SKM-1 (cell line): ENCODE results near the gene PUS7.
"Not testable (repeated sequence)": the region's sequence is repeated elsewhere in the genome, so short reads cannot be mapped to it uniquely, and the experiment has no call there.

Source experiments
- DNase-seq: peaks from one replicate; lab custom pipeline; 2025; ENCODE audit not compliant: unreplicated experiment; lab: John Stamatoyannopoulos, UW

The PUS7 gene, protein sequence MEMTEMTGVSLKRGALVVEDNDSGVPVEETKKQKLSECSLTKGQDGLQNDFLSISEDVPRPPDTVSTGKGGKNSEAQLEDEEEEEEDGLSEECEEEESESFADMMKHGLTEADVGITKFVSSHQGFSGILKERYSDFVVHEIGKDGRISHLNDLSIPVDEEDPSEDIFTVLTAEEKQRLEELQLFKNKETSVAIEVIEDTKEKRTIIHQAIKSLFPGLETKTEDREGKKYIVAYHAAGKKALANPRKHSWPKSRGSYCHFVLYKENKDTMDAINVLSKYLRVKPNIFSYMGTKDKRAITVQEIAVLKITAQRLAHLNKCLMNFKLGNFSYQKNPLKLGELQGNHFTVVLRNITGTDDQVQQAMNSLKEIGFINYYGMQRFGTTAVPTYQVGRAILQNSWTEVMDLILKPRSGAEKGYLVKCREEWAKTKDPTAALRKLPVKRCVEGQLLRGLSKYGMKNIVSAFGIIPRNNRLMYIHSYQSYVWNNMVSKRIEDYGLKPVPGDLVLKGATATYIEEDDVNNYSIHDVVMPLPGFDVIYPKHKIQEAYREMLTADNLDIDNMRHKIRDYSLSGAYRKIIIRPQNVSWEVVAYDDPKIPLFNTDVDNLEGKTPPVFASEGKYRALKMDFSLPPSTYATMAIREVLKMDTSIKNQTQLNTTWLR

GRCh38 chr7:105521717-105522463 is at the start of gene PUS7:
PUS7 (minus strand) TSS chr7:105522271; CDS start chr7:105508512, 13,759 bp downstream.
- DNase-seq, result peak; percentile 65

- DNase-seq, result no peak
Observed at GRCh38 chr7:105567821-105568220, 45.8 kb upstream of the PUS7 start.

DNA sequence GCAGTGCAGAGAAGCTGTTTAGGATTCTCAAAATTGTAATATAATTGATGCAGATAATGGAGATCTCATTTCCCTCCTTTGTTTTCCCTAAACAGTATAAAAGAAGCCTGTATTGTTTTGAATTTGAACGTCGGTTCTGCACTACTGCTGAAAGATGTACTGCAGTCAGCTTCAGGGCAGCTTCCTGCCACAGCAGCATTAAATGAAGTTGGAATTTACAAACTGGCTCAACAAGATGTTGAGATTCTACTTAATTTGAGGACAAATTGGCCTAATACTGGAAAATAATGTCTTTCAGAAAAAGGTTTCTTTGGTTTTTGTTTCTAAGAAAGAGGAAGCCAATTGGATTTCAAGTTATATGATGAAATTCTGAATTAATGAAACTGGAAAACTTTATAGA is 45.0 kb upstream of the PUS7 start:
- DNase-seq, result no peak

GRCh38 chr7:105565190-105565589 is 43.1 kb upstream of the PUS7 start:
- no peak for DNase-seq

DNA sequence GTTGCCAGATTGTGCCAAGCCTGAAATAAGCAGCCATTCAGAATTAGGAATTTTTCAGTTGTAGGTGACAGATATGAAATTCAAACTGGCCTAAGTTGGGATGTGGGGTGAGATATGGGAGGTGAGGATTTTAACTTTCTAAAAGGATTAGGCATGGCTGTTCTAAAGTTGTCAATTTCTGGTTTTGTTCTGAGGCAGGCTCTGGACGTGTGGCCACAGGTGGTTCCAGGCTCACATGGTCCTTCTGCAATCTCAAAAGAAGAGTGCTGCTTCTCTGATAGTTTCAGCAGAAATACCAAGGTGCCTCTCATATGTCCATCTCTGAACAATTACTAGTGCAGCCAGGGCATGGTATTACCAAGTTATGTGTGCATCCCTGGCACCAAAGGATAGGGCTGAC is 37.9 kb upstream of the PUS7 start:
- no peak for DNase-seq

DNA sequence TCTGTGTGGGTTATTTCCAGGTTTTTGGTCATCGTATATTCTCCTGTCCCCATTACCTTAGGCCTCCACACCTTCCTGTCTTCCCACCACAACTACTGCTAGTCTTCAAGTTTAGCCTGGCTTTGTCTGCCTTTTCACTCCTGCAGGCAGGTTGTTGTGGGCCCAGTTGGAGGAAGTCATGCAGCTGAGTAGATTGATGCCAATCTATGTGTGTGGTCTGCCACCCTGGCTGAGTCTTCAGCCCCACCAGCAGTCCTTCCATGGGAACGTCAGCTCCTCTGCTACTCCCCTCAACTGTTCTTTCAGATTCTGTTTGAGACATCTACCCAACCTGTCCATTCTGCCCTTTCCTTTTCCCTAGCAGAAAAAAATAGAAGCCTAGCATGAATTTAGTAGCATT is 16.3 kb upstream of the PUS7 start:
- no peak for DNase-seq

GRCh38 chr7:105532709-105533460 is 10.8 kb upstream of the PUS7 start:
- no peak for DNase-seq

GRCh38 chr7:105531792-105532671 is 10.0 kb upstream of the PUS7 start, which contains the start of gene RINT1:
RINT1 (plus strand) TSS chr7:105532201; CDS start chr7:105532316, 115 bp downstream.
- peak; percentile 93 for DNase-seq

DNA sequence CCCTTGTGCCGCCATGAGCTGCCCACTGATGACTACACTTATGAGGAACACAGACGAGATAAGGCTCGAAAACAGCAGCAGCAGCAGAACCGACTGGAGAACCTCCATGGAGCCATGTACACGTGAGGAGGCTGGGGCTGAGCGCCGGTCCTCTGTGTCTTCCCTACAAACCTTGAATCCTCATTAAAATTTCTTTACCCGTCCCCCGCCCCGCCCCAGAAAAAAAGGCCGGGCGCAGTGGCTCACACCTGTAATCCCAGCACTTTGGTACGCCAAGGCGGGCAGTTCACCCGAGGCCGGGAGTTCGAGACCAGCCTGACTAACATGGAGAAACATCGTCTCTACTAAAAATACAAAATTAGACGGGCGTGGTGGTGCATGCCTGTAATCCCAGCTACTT is 8.5 kb upstream of the PUS7 start:
- DNase-seq, result no peak

DNA sequence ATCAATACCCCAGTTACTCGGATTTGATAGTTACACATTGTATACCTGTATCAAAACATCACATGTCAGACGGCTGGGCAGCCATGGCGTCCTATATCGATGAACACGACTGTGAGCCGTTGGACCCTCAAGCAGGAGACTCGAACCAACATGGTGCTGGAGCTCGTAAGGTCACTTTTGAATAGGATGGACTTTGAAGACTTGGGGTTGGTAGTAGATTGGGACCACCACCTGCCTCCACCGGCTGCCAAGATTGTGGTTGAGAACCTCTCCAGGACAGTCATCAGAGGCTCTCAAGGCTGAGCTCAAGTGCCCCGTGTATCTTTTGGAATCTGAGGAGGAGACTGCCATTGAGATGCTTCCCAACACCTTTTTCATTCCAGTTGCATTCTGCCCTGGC is 8.1 kb upstream of the PUS7 start:
- no peak for DNase-seq

GRCh38 chr7:105527737-105528136 is 5.7 kb upstream of the PUS7 start:
- not testable (repeated sequence) for DNase-seq

GRCh38 chr7:105524840-105525239 is 2.8 kb upstream of the PUS7 start:
- no peak for DNase-seq

DNA sequence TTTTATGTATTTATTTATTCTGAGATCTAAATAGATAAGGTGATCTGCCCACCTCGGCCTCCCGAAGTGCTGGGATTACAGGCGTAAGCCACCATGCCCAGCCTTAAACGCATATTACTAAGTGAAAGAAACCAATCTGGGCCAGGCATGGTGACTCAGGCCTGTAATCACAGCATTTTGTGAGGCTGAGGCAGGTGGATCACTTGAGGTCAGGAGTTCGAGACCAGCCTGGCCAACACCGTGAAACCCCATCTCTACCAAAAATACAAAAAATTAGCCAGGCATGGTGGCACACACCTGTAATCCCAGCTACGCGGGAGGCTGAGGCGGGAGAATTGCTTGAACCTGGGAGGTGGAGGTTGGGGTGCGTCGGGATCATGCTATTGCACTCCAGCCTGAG is 2.4 kb upstream of the PUS7 start:
- not testable (repeated sequence) for DNase-seq

DNA sequence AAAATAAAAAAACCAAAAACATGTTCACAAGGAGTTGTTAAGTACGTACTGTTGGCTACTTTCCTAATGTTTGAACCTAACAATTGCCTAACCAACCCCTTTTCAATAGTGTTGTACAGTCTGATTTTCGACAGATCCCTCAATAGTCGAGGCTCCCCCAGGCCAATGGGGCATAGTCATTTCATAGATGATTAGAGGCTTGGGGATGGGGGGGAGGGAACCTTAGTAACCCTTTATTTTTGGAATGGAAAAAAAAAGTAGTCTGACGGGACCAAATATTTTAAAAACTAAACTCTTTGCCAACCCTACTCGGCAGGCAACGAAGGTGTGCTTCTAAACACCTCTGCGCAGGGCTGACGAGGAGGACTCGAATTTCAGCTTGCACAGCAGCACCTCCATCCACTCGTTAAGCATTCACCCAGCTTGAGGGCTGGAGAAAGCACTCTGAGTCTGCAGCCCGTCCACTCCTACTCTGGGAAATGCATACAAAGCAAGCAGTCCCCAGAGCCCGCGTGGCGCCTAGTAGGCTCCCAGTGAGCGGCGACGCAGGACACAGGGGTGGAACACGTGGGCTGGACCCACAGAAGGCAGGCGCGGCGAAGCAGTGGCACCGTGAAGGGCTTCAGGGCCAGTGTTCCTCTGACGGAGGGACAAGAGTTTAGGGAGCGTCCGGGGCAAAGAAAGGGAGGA is 899 bp downstream of the PUS7 start:
- no peak for DNase-seq

DNA sequence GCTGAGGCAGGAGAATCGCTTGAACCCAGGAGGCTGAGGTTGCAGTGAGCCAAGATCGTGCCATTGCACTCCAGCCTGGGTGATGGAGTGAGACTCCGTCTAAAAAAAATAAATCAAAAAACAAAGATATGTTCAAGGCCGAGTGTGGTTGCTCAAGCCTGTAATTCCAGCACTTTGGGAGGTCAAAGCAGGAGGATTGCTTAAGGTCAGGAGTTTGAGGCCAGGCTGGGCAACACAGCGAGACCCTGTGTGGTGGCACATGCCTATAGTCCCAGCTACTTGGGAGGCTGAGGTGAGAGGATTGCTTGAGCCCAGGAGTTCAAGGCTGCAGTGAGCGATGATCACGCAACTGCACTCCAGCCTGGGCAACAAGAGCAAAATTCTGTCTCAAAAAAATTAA is 1.5 kb downstream of the PUS7 start:
- not testable (repeated sequence) for DNase-seq

- DNase-seq, result no peak
Observed at GRCh38 chr7:105519353-105519752, 2.7 kb downstream of the PUS7 start.

DNA sequence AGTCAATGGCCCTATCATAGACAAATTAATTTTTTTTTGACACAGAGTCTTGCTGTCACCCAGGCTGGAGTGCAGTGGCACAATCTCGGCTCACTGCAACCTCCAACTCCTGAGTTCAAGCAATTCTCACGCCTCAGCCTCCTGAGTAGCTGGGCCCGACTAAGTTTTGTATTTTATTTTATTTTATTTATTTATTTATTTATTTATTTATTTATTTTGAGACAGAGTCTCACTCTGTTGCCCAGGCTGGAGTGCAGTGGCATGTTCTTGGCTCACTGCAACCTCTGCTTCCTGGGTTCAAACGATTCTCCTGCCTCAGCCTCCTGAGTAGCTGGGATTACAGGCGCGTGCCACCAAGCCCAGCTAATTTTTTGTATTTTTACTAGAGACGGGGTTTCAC is 6.5 kb downstream of the PUS7 start:
- DNase-seq, result not testable (repeated sequence)

GRCh38 chr7:105512926-105513526 is 9.0 kb downstream of the PUS7 start:
- DNase-seq, result no peak

- no peak for DNase-seq
Observed at GRCh38 chr7:105512415-105512814, 9.7 kb downstream of the PUS7 start.
